GM12874 (cell line): ENCODE data around the gene RICTOR.

Experiments
- TF ChIP-seq, protein P1 (sequence below): IDR thresholded peaks from 2 replicates; pipeline ENCODE4 v1.5.1; 2011; ENCODE audit warnings: low read depth, mild to moderate bottlenecking, control low read depth, low read length, moderate library complexity; ENCODE audit not compliant: insufficient read depth

RICTOR gene

DNA sequence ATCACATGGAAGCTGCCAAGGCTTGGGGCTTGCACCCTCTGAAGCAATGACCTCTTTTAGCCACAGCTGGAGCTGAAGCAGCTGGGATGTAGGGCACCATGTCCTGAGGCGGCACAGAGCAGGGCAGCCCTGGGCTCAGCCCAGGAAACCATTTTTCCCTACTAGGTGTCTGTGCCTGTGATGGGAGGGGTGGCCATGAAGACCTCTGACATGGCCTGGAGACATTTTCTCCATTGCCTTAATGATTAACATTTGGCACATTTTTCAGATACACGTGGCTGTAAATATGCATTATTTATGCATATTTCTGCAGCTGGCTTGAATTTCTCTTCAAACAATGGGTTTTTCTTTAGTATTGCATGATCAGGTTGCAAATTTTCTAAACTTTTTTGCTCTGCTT lies 146.7 kb downstream of the RICTOR start:
- TF ChIP-seq, protein P1, sequence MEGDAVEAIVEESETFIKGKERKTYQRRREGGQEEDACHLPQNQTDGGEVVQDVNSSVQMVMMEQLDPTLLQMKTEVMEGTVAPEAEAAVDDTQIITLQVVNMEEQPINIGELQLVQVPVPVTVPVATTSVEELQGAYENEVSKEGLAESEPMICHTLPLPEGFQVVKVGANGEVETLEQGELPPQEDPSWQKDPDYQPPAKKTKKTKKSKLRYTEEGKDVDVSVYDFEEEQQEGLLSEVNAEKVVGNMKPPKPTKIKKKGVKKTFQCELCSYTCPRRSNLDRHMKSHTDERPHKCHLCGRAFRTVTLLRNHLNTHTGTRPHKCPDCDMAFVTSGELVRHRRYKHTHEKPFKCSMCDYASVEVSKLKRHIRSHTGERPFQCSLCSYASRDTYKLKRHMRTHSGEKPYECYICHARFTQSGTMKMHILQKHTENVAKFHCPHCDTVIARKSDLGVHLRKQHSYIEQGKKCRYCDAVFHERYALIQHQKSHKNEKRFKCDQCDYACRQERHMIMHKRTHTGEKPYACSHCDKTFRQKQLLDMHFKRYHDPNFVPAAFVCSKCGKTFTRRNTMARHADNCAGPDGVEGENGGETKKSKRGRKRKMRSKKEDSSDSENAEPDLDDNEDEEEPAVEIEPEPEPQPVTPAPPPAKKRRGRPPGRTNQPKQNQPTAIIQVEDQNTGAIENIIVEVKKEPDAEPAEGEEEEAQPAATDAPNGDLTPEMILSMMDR = no peak

DNA sequence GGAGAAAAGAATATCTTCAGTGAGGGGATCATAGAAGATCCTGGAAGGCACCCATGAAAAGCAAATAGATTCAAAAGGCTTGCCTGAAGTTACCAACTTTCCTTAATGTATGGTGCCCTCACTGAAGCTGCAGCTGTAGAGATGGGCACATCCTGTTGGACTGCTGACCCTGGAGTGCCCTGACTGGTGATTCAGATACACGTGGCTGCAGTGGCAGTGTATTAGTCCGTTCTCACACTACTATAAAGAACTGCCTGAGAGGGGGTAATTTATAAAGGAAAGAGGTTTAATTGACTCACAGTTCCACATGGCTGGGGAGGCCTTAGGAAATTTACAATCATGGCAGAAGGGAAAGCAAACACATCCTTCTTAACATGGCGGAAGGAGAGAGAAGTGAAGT lies 148.1 kb downstream of the RICTOR start:
- TF ChIP-seq, protein P1 = no peak

DNA sequence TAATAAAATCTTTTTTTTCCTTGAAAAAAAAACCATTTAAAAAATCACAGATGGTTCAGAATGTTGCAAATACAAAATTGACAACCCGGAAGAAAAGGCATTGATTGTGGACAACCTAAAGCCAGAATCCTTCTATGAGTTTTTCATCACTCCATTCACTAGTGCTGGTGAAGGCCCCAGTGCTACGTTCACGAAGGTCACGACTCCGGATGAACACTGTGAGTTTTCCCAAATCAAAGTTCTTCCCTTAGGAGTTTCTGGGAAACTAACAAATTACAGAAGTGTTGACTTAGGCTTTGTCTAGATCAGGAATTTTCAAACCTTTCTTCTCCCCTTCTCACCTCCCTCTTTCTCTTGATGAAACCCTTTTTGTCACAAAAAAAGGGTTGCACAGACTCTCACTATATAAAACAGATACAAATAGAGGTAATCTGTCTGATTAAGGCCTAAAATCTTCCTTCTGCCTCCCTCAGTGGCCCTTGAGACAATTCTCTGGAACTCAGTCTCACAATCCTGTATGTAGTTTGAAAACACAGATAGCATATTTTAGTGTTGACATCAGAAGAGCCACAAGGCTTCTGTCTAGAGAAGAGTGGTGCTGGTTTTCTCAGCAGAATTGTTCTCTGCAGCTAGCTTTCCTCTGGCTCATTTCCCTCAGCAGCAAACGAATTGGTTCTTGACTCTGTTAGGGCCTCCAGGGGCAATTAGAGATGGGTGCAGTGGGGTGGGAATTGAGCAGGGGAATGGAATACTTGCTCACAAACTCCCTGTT lies 148.9 kb downstream of the RICTOR start:
- TF ChIP-seq, protein P1 = no peak

DNA sequence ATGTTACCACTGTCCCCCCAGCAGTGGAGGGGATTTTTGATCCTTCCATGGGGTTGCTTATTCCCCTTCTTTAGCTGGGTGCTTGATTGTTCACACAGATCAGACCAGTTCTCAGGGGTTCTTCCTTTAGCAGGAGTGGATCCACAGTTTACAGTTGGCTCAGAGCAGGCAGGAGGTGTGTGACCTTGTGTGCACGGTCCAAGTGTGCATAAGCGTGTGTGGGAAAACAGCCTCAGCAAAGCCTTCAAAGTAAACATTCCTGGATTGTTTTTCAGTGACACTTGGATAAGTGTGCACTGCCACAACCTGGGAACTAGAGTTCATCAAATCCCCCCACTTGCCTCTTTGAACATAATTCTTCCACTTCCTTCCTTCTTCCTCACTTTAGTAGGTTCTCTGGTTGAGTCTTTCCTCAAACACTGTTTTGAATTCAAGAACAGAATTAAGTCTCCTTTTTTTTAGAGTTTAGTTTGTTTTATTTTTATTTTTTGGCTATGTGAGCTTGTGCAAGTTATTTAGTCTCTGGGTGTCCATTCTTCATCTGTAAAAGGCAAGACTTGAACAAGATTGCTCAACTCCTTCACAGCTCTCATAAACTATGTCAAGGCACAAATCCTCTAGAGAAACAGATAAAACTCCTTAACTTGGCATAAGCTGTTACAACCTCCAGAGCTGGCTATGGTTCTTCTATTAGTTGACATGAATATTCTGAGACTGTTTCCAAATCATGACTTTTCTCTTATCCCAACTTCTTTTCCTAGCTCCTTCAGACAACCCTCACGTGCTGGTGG lies 150.3 kb downstream of the RICTOR start:
- TF ChIP-seq, protein P1 = no peak

DNA sequence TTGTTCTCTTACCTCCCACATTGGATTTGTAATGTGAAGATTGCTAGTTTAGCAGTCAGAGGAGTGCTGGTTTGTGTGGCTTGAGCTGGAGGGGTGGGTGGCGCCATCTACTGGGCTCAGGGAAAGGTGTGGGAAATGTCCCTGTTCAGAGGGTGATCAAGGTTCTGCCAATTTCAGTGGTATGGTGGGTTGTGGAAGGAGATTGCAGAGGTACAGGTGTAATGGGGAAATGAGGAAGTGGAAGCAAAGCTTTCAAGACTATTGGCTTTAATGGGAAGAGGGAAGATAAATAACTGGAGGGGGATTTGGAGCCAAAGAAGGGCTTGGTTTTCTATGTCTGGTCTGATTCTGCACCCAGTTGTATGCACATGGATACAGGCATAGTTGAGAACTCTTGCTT lies 152.0 kb downstream of the RICTOR start:
- TF ChIP-seq, protein P1 = peak; percentile 83

DNA sequence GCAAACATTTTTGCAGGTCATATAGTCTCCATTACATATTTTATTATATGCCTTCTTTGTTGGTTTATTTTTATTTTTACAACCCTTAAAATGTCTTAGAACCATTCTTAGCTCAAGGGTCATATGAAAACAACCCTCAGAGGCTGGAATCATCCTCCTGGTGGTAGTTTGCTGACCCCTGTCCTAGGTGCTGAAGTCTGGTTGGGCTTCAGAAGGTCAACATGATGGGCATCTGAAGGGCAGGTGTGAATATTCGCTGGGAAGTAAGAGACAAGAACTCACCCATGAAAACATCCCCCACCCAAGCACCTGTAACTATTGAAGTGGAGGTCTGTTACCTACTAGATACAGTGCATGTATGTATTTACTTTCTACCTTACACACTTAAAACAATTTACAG lies 153.0 kb downstream of the RICTOR start:
- TF ChIP-seq, protein P1 = no peak

DNA sequence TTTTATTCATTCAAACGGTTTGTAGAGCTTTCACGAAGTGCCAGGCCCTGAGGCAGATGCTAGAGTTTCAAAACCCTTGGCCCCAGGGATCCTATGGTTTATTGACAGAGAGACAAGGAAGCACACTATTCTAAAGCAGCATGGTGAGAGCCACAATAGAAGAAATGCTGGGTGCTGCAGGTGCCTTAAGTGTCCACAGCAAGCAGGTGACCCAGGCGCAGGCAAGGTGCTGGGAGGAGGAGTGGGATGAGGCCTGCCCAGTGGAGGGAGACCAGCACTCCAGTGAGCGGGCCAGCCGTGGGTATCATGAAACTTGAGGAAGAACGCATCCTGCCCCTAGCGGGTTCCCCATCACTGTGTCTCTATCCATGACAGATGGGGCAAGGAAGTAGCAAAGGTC lies 157.4 kb downstream of the RICTOR start:
- TF ChIP-seq, protein P1 = no peak
